ENCODE measurements around the gene RTTN. TPM values are rescaled to one million over a fixed set of nuclear protein-coding genes. Genes with fewer than 3 reads are reported as not detected.

RTTN gene
- total RNA-seq, 4 donors from 2014 or later: 23.7 to 38.7 (median 25.4) TPM

DNA sequence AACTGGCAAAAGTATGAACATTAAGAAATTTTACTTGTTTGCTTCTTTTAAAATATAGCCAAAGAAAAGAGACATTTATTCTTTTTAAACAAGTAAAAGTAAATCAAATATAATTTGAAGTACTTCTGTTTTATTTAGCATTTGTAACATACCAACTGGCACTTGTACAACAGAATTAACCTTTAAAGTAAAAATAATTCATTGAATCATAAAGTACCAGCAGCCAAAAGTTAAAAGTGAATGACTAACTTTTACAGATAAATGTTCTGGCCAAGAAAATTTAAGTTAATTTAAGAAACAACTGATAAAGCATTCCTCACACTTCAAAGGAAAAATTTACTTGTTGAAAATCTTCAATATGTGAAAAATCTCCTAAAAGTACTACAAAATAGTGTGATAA is 23.8 kb downstream of the RTTN start:
- peaks cover 0 to 5% (median 0%) of the 10 kb centered on the region in 4 donors for H3K4me1 ChIP-seq
- no peaks in the 10 kb centered on the region for H3K27me3 ChIP-seq
- no peak for DNase-seq (ENCODE audit: low spot score in 2 of 2)
- H3K36me3 ChIP-seq: peaks cover 0 to 33% (median 0%) of the 10 kb centered on the region in 3 donors
- no peak overlapping the region for H3K4me3 ChIP-seq
- TF ChIP-seq CTCF (IDR thresholded peaks at IDR 0.05): no peak
- TF ChIP-seq EP300 (IDR thresholded peaks at IDR 0.05): no peak
- TF ChIP-seq POLR2A (IDR thresholded peaks at IDR 0.05): no peak
- H3K9me3 ChIP-seq: no peaks in the 10 kb centered on the region
- no peak overlapping the region for H3K27ac ChIP-seq

GRCh38 chr18:70181015-70181414 is 24.5 kb downstream of the RTTN start:
- DNase-seq (ENCODE audit: low spot score in 2 of 2): no peak
- peaks cover 0 to 5% (median 0%) of the 10 kb centered on the region in 4 donors for H3K4me1 ChIP-seq
- peaks cover 0 to 29% (median 0%) of the 10 kb centered on the region in 3 donors for H3K36me3 ChIP-seq
- TF ChIP-seq CTCF (IDR thresholded peaks at IDR 0.05) (no peak), POLR2A (IDR thresholded peaks at IDR 0.05) (no peak), EP300 (IDR thresholded peaks at IDR 0.05) (no peak)
- H3K4me3 ChIP-seq: no peak overlapping the region
- H3K27me3 ChIP-seq: no peaks in the 10 kb centered on the region
- no peak overlapping the region for H3K27ac ChIP-seq
- 58 to 76% methylated on average over 1 of the region's 1 CpG for WGBS, 2 donors
- no peaks in the 10 kb centered on the region for H3K9me3 ChIP-seq

GRCh38 chr18:70176537-70176936 is 28.9 kb downstream of the RTTN start:
- Histone ChIP-seq H3K36me3 (peaks cover 0 to 3% (median 0%) of the 10 kb centered on the region in 3 donors), H3K4me3 (no peak overlapping the region), H3K27me3 (no peaks in the 10 kb centered on the region), H3K4me1 (peaks cover 0 to 5% (median 0%) of the 10 kb centered on the region in 4 donors), H3K27ac (no peak overlapping the region), H3K9me3 (no peaks in the 10 kb centered on the region)
- WGBS, 2 donors: 89 to 98% methylated on average over 2 of the region's 2 CpGs
- TF ChIP-seq CTCF (IDR thresholded peaks at IDR 0.05): no peak
- no peak for TF ChIP-seq EP300 (IDR thresholded peaks at IDR 0.05)
- no peak for TF ChIP-seq POLR2A (IDR thresholded peaks at IDR 0.05)
- DNase-seq (ENCODE audit: low spot score in 2 of 2): no peak

GRCh38 chr18:70175216-70175615 is 30.3 kb downstream of the RTTN start:
- no peak for DNase-seq (ENCODE audit: low spot score in 2 of 2)
- H3K9me3 ChIP-seq: no peaks in the 10 kb centered on the region
- peaks cover 0 to 7% (median 0%) of the 10 kb centered on the region in 3 donors for H3K36me3 ChIP-seq
- no peak overlapping the region for H3K4me3 ChIP-seq
- no peak overlapping the region for H3K27ac ChIP-seq
- H3K27me3 ChIP-seq: no peaks in the 10 kb centered on the region
- TF ChIP-seq EP300 (IDR thresholded peaks at IDR 0.05): no peak
- no peak for TF ChIP-seq CTCF (IDR thresholded peaks at IDR 0.05)
- TF ChIP-seq POLR2A (IDR thresholded peaks at IDR 0.05): no peak
- WGBS, 2 donors: 93 to 100% methylated on average over 2 of the region's 2 CpGs
- no peaks in the 10 kb centered on the region for H3K4me1 ChIP-seq

DNA sequence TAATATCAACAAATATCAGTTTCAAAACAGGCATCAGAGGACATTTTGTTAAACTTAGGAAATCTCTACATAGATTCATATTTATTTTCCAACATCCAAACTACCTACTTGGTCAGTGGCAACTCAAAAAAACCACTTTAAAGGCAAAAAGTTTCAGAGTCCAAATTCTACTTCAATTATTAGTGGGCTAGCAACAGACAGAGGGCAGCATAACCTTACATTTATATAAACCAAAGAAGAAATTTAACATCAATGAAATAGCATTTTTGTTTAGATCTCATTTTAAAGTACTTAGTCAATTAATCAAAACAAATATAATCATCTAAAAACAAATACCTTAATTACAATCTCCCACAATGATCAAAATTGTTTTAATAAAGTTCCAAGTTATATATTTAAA is 33.3 kb downstream of the RTTN start:
- no peak for DNase-seq (ENCODE audit: low spot score in 2 of 2)
- H3K9me3 ChIP-seq: no peaks in the 10 kb centered on the region

DNA sequence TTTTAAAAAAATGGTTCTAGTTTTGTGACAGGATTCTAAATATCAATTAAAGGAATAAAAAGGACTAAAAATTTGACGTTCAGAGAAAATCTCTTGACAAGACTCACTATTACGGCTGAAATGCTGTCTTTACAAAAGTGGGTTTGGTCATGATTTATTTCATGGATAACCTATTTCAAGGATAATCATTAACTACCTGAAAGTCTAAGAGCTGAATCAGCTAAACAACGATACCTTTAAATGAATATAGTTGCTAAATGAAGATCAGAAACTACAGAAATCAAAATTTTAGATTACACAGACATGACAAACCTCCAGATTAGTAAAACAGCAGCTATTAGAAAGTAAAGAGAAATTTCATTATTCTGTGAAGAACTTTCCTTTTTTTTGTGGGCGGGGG is 35.7 kb downstream of the RTTN start:
- Histone ChIP-seq H3K36me3 (peaks cover 0 to 10% (median 0%) of the 10 kb centered on the region in 3 donors), H3K4me1 (peaks cover 0 to 4% (median 0%) of the 10 kb centered on the region in 4 donors), H3K27ac (no peak overlapping the region), H3K4me3 (no peak overlapping the region), H3K9me3 (no peaks in the 10 kb centered on the region), H3K27me3 (no peaks in the 10 kb centered on the region)
- DNase-seq (ENCODE audit: low spot score in 2 of 2): no peak
- WGBS, 2 donors: 95 to 96% methylated on average over 4 of the region's 4 CpGs
- TF ChIP-seq CTCF (IDR thresholded peaks at IDR 0.05) (no peak), EP300 (IDR thresholded peaks at IDR 0.05) (no peak)

More for the DNA sequence above, 33.3 kb downstream of the RTTN start:
- Histone ChIP-seq H3K36me3 (peaks cover 0 to 12% (median 0%) of the 10 kb centered on the region in 3 donors), H3K4me1 (peaks cover 0 to under 1% (median 0%) of the 10 kb centered on the region in 4 donors), H3K27me3 (no peaks in the 10 kb centered on the region), H3K27ac (no peak overlapping the region), H3K4me3 (no peak overlapping the region)
- no peak for TF ChIP-seq EP300 (IDR thresholded peaks at IDR 0.05)
- TF ChIP-seq POLR2A (IDR thresholded peaks at IDR 0.05): no peak
